ENCODE results near the gene THBD.

THBD gene

DNA sequence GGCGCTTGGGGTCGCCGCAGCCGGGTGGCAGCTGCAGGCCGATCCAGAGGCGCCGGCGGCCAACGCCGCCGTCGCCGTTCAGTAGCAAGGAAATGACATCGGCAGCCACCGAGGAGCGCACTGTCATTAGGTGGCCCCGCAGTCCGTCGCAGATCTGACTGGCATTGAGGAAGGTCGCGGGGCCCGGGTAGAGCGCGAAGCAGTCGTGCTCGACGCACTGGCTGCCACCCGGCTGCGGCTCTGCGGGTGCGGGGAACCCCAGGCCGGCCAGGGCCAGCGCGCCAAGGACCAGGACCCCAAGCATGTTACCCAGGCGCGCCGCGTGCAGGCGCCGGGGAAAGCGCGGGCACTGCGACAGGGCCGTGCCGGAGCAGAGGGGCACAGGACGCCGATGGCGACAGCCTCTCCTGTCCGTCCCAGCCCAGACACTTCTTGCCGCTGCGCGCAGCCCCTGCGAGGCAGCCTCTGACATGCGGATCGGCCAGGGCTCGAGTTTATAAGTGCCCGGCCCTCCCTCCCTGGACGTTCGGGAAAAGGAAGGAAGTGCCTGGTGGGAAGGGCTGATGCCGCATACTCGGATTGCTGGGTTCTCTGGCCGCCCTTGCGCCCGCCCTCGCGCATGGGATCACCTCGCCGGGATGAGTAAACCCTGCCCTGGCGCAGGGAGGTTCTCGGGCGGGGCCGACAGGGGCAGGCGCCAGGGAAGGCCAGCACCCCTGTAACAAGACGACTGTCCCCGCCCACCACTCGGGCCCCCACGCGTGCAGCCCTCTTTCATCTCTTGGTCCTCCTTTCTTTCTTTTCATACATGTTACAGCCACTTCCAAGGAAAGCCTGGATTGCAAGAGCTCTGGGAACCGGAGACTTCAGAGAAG, at the start of gene THBD:
Gene THBD, minus strand, starts transcription at position 472 of the 875 bp plus-strand sequence. Its CDS starts 168 bp downstream, at position 304.
- Histone ChIP-seq H4K20me1 (peaks cover 0 to 37% (median 4%) of the 10 kb centered on the region in 11 experiments; a peak in 8 of 22 replicates), H3K27ac (peak within 1 kb of the TSS in 10 of 11 experiments; percentile 35 to 64 (median 52); a peak in 19 of 22 replicates), H3K9ac (peak within 1 kb of the TSS; percentile 52 to 73 (median 66)), H3K36me3 (0 out of 22 replicates have a peak, but pooled peaks cover 0 to 9% (median 0%) of the 10 kb centered on the region in 11 experiments), H3K4me1 (peaks cover 37 to 78% (median 46%) of the 10 kb centered on the region in 10 experiments), H3K9me3 (replicated peaks in 1 of 11) (peaks cover 0 to 9% (median 0%) of the 10 kb centered on the region in 11 experiments; a peak in 1 of 22 replicates), H3K4me2 (peak within 1 kb of the TSS; percentile 91 to 100 (median 98)), H3K4me3 (peak within 1 kb of the TSS; percentile 55 to 73 (median 60)), H3K27me3 (peaks cover 48 to 72% (median 66%) of the 10 kb centered on the region in 11 experiments)
- TF ChIP-seq Cebpa-rat (IDR thresholded peaks at IDR 0.05), result no peak

- Histone ChIP-seq H3K9ac (no peak overlapping the region), H3K9me3 (replicated peaks in 1 of 11) (no peaks in the 10 kb centered on the region), H3K27me3 (no peaks in the 10 kb centered on the region), H3K4me2 (peak overlapping the region in 9 of 11 experiments; percentile 12 to 82 (median 61); a peak in 15 of 22 replicates), H3K27ac (peak overlapping the region in 2 of 11 experiments; percentile 6 to 25; a peak in 1 of 22 replicates), H4K20me1 (no peaks in the 10 kb centered on the region), H3K4me1 (peaks cover 10 to 91% (median 32%) of the 10 kb centered on the region in 10 experiments), H3K4me3 (no peak overlapping the region), H3K36me3 (no peaks in the 10 kb centered on the region)
- no peak for TF ChIP-seq Cebpa-rat (IDR thresholded peaks at IDR 0.05)
These were observed 48.4 kb upstream of the THBD start for GRCh38 chr20:23097636-23098580.

DNA sequence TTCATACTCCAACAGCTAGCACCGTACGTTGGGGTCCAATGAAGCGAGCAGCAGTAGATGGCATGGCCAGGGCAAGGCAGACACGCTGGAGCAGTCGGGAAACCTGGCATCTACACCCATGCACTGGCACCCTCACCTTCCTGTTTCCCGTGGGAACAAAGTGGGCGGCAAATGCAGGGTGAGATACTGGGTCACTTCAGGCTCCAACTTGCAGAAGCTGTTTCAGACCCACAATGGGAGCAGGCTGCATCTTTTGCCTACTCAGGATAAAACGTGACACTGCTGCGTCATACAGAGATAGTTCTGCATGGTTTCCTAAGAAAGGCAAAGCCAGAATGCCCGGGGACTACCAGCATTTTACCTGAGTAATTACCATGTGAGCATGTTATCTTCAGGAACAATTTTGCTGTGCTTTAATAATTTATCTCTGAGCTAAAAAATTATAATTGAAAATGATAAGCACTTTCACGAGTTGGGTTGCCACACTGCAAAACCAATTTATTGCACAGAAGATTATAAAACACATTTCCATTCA, 47.6 kb upstream of the THBD start:
- H4K20me1 ChIP-seq, result no peaks in the 10 kb centered on the region
- no peaks in the 10 kb centered on the region for H3K27me3 ChIP-seq
- no peaks in the 10 kb centered on the region for H3K36me3 ChIP-seq
- TF ChIP-seq Cebpa-rat (IDR thresholded peaks at IDR 0.05), result no peak
- peaks cover 1 to 84% (median 23%) of the 10 kb centered on the region in 10 experiments; a peak in 18 of 20 replicates for H3K4me1 ChIP-seq
- H3K9me3 ChIP-seq (replicated peaks in 1 of 11), result no peaks in the 10 kb centered on the region
- H3K27ac ChIP-seq, result no peak overlapping the region
- H3K4me3 ChIP-seq, result no peak overlapping the region
- no peak overlapping the region for H3K9ac ChIP-seq
- H3K4me2 ChIP-seq, result peak overlapping the region in 4 of 11 experiments; percentile 61 to 82 (median 76); a peak in 7 of 22 replicates

- TF ChIP-seq Cebpa-rat (IDR thresholded peaks at IDR 0.05), result no peak
- H3K36me3 ChIP-seq, result no peaks in the 10 kb centered on the region
- H3K27me3 ChIP-seq, result no peaks in the 10 kb centered on the region
These were observed 46.6 kb upstream of the THBD start for GRCh38 chr20:23096097-23096496.

DNA sequence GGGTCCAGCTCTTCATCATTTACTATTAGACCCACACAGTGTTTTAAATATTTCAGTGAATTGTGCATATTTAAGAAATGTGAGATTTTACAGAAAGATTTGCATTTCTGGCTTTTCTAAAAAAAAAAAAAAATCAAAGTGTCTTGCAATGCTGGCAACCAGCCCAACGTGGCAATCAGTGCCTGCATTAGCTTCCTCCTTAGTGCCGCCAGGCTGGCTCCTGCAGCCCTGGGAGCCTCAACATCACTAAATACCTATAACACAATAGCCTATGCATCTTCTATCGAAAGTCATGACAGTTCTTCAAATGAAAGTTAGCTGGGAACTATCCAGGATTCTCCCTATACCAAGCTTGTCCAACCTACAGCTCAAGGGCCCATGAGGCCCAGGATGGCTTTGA, 46.0 kb upstream of the THBD start:
- Histone ChIP-seq H3K4me1 (peaks cover 0 to 84% (median 26%) of the 10 kb centered on the region in 10 experiments; a peak in 15 of 20 replicates), H4K20me1 (no peaks in the 10 kb centered on the region), H3K9ac (no peak overlapping the region), H3K4me3 (no peak overlapping the region), H3K36me3 (no peaks in the 10 kb centered on the region), H3K27me3 (no peaks in the 10 kb centered on the region), H3K4me2 (peak overlapping the region in 5 of 11 experiments; percentile 7 to 82 (median 75); a peak in 9 of 22 replicates), H3K9me3 (replicated peaks in 1 of 11) (no peaks in the 10 kb centered on the region), H3K27ac (no peak overlapping the region)
- no peak for TF ChIP-seq Cebpa-rat (IDR thresholded peaks at IDR 0.05)

More at GRCh38 chr20:23096097-23096496, 46.6 kb upstream of the THBD start:
- Histone ChIP-seq H3K4me1 (peaks cover 0 to 84% (median 20%) of the 10 kb centered on the region in 10 experiments; a peak in 15 of 20 replicates), H3K4me2 (peak overlapping the region in 3 of 11 experiments; percentile 75 to 82 (median 77); a peak in 5 of 22 replicates), H4K20me1 (no peaks in the 10 kb centered on the region), H3K9me3 (replicated peaks in 1 of 11) (no peaks in the 10 kb centered on the region), H3K27ac (no peak overlapping the region), H3K4me3 (no peak overlapping the region), H3K9ac (no peak overlapping the region)

DNA sequence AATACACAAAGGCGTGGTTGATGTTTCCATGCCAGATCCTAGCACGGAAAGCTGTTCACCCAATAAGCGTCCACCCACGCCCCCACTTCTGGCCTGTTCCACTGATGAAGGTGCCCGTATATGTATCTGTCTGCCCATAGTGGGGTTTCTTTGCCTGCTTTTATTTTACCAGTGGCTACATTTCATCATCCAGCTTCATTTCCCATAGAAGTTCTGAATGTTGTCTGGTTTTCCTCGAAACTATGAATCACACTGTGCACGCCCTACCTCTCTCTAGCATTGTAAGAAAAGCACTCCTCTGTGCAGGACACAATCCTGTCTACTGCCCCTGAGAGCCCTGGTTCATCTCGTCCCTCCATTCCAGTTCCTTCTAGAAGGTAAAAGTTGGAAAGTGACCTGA, 45.5 kb upstream of the THBD start:
- H3K4me2 ChIP-seq, result peak overlapping the region in 5 of 11 experiments; percentile 7 to 82 (median 75); a peak in 9 of 22 replicates
- H3K9me3 ChIP-seq (replicated peaks in 1 of 11), result no peaks in the 10 kb centered on the region
- no peak overlapping the region for H3K4me3 ChIP-seq
- no peaks in the 10 kb centered on the region for H4K20me1 ChIP-seq
- H3K27me3 ChIP-seq, result no peaks in the 10 kb centered on the region
- H3K9ac ChIP-seq, result no peak overlapping the region
- no peak overlapping the region for H3K27ac ChIP-seq
- peaks cover 0 to 84% (median 28%) of the 10 kb centered on the region in 10 experiments; a peak in 15 of 20 replicates for H3K4me1 ChIP-seq
- no peaks in the 10 kb centered on the region for H3K36me3 ChIP-seq
- no peak for TF ChIP-seq Cebpa-rat (IDR thresholded peaks at IDR 0.05)

- no peaks in the 10 kb centered on the region for H3K27me3 ChIP-seq
These were observed 44.9 kb upstream of the THBD start for GRCh38 chr20:23094213-23094896.

GRCh38 chr20:23093613-23094012, 44.1 kb upstream of the THBD start:
- H3K9me3 ChIP-seq (replicated peaks in 1 of 11), result no peaks in the 10 kb centered on the region
- no peak for TF ChIP-seq Cebpa-rat (IDR thresholded peaks at IDR 0.05)
- no peak overlapping the region for H3K4me2 ChIP-seq

More at GRCh38 chr20:23094213-23094896, 44.9 kb upstream of the THBD start:
- H3K9ac ChIP-seq, result no peak overlapping the region
- H3K4me1 ChIP-seq, result peaks cover 0 to 84% (median 28%) of the 10 kb centered on the region in 10 experiments; a peak in 15 of 20 replicates
- no peaks in the 10 kb centered on the region for H4K20me1 ChIP-seq
- no peaks in the 10 kb centered on the region for H3K9me3 ChIP-seq (replicated peaks in 1 of 11)
- no peaks in the 10 kb centered on the region for H3K36me3 ChIP-seq
- peak overlapping the region in 4 of 11 experiments; percentile 28 to 82 (median 76); a peak in 8 of 22 replicates for H3K4me2 ChIP-seq
- H3K27ac ChIP-seq, result 0 out of 22 replicates have a peak overlapping the region, but pooled peaks of 1 of the 11 experiments have one; percentile 5
- TF ChIP-seq Cebpa-rat (IDR thresholded peaks at IDR 0.05), result no peak
- no peak overlapping the region for H3K4me3 ChIP-seq

More at GRCh38 chr20:23093613-23094012, 44.1 kb upstream of the THBD start:
- Histone ChIP-seq H3K27ac (0 out of 22 replicates have a peak overlapping the region, but pooled peaks of 1 of the 11 experiments have one; percentile 5), H3K36me3 (no peaks in the 10 kb centered on the region), H3K27me3 (no peaks in the 10 kb centered on the region), H3K9ac (no peak overlapping the region), H4K20me1 (no peaks in the 10 kb centered on the region), H3K4me3 (no peak overlapping the region), H3K4me1 (peaks cover 0 to 84% (median 29%) of the 10 kb centered on the region in 10 experiments; a peak in 15 of 20 replicates)
